H9 (cell line): Measurements from ENCODE around the gene ACOT11. TPM values are rescaled to one million over a fixed set of nuclear protein-coding genes. Genes with fewer than 3 reads are reported as not detected.

Source experiments
- DNase-seq: peaks from one replicate; pipeline ENCODE4 v3.0.0-alpha.2; 2017
- H2AFZ ChIP-seq: one replicate; pipeline ENCODE4 v1.6.1; 2013; ENCODE audit warnings: mild to moderate bottlenecking, low read length, control low read depth, moderate library complexity
- H2AK5ac ChIP-seq: 2 replicates; pipeline ENCODE4 v1.6.1; 2013; ENCODE audit warnings: low read length, control low read depth, mixed read lengths; ENCODE audit not compliant: insufficient read length
- H2BK120ac ChIP-seq: one replicate; pipeline ENCODE4 v1.6.1; 2013; ENCODE audit warnings: low read depth, mild to moderate bottlenecking, low read length, control low read depth, inconsistent platforms; ENCODE audit not compliant: poor library complexity, severe bottlenecking
- H2BK12ac ChIP-seq: 2 replicates; pipeline ENCODE4 v1.6.1; 2013; ENCODE audit warnings: low read length, control low read depth, mixed read lengths, low read depth; ENCODE audit not compliant: insufficient read length
- H2BK15ac ChIP-seq: 2 replicates; pipeline ENCODE4 v1.6.1; 2013; ENCODE audit warnings: low read depth, low read length, control low read depth
- H2BK20ac ChIP-seq: one replicate; pipeline ENCODE4 v1.6.1; 2013; ENCODE audit warnings: low read depth, mild to moderate bottlenecking, low read length, control low read depth, inconsistent platforms; ENCODE audit not compliant: poor library complexity, severe bottlenecking
- H2BK5ac ChIP-seq: 2 replicates; pipeline ENCODE4 v1.6.1; 2013; ENCODE audit warnings: low read length, control low read depth, mixed read lengths; ENCODE audit not compliant: insufficient read length
- H3K14ac ChIP-seq: 2 replicates; pipeline ENCODE4 v1.6.1; 2013; ENCODE audit warnings: low read length, control low read depth; ENCODE audit not compliant: insufficient read depth
- H3K18ac ChIP-seq: 2 replicates; pipeline ENCODE4 v1.6.1; 2013; ENCODE audit warnings: low read depth, mild to moderate bottlenecking, mixed read lengths, low read length, control low read depth; ENCODE audit not compliant: insufficient read length
- H3K23ac ChIP-seq: 2 replicates; pipeline ENCODE4 v1.6.1; 2013; ENCODE audit warnings: low read length, control low read depth, mixed read lengths, low read depth; ENCODE audit not compliant: insufficient read length
- H3K23me2 ChIP-seq: 2 replicates; pipeline ENCODE4 v1.6.1; 2013; ENCODE audit warnings: low read depth, mild to moderate bottlenecking, mixed read lengths, low read length, control low read depth; ENCODE audit not compliant: insufficient read length, poor library complexity, severe bottlenecking
- H3K27ac ChIP-seq: 2 replicates; pipeline ENCODE4 v1.5.1; 2013; ENCODE audit warnings: low read length, control low read depth, mixed read lengths, low read depth; ENCODE audit not compliant: insufficient read length
- H3K27me3 ChIP-seq: 2 replicates; pipeline ENCODE4 v1.6.1; 2013; ENCODE audit warnings: low read length, control low read depth, inconsistent platforms; ENCODE audit not compliant: insufficient read depth
- H3K4ac ChIP-seq: 2 replicates; pipeline ENCODE4 v1.6.1; 2013; ENCODE audit warnings: low read depth, mild to moderate bottlenecking, control low read depth, inconsistent platforms, low read length, moderate library complexity
- H3K4me1 ChIP-seq: 2 replicates; pipeline ENCODE4 v1.6.1; 2013; ENCODE audit warnings: low read length, control low read depth, inconsistent platforms; ENCODE audit not compliant: insufficient read depth
- H3K4me2 ChIP-seq: 2 replicates; pipeline ENCODE4 v1.6.1; 2013; ENCODE audit warnings: low read length, control low read depth, mixed read lengths; ENCODE audit not compliant: insufficient read length, insufficient read depth
- H3K56ac ChIP-seq: 2 replicates; pipeline ENCODE4 v1.6.1; 2013; ENCODE audit warnings: low read depth, mild to moderate bottlenecking, mixed read lengths, low read length, control low read depth; ENCODE audit not compliant: insufficient read length
- H3K79me1 ChIP-seq: 2 replicates; pipeline ENCODE4 v1.6.1; 2013; ENCODE audit warnings: low read depth, mild to moderate bottlenecking, moderate library complexity, low read length, control low read depth, inconsistent platforms; ENCODE audit not compliant: insufficient read depth, poor library complexity, severe bottlenecking
- H3K79me2 ChIP-seq: 2 replicates; pipeline ENCODE4 v1.6.1; 2013; ENCODE audit warnings: low read length, control low read depth, inconsistent platforms; ENCODE audit not compliant: insufficient read depth
- H3K9ac ChIP-seq: 2 replicates; pipeline ENCODE4 v1.6.1; 2013; ENCODE audit warnings: low read length, control low read depth, mixed read lengths; ENCODE audit not compliant: insufficient read length; ENCODE audit errors: extremely low read depth
- H3K9me3 ChIP-seq: one replicate; pipeline ENCODE4 v1.6.1; 2013; ENCODE audit warnings: low read depth, low read length, inconsistent platforms; ENCODE audit not compliant: control insufficient read depth
- H3T11ph ChIP-seq: one replicate; pipeline ENCODE4 v1.6.1; 2013; ENCODE audit warnings: mild to moderate bottlenecking, low read length, control low read depth, inconsistent platforms
- H4K20me1 ChIP-seq: one replicate; pipeline ENCODE4 v1.6.1; 2013; ENCODE audit not compliant: control insufficient read depth, insufficient read length, insufficient read depth
- H4K5ac ChIP-seq: 2 replicates; pipeline ENCODE4 v1.6.1; 2013; ENCODE audit warnings: low read depth, mild to moderate bottlenecking, mixed read lengths, low read length, control low read depth; ENCODE audit not compliant: insufficient read length
- H4K8ac ChIP-seq: replicated peaks from 2 replicates; pipeline ENCODE4 v1.6.1; 2013; ENCODE audit warnings: low read length, control low read depth, mixed read lengths, low read depth; ENCODE audit not compliant: insufficient read length
- H4K91ac ChIP-seq: 2 replicates; pipeline ENCODE4 v1.6.1; 2013; ENCODE audit warnings: low read depth, mild to moderate bottlenecking, moderate library complexity, mixed read lengths, low read length, control low read depth; ENCODE audit not compliant: insufficient read length
- H3K27ac Mint-ChIP-seq, 3 experiments: 2 replicates in 2 of 3; 3 replicates in 1 of 3; pipeline ENCODE4 v1.8.0; 2020 to 2021; ENCODE audit warnings: mixed read lengths in 3 of 3, mild to moderate bottlenecking in 1 of 3, moderate library complexity in 1 of 3
- H3K27me3 Mint-ChIP-seq: 2 replicates; pipeline ENCODE4 v1.8.0; 2021; ENCODE audit warnings: low read depth, mild to moderate bottlenecking, moderate library complexity, mixed read lengths
- H3K36me3 Mint-ChIP-seq, 3 experiments: 2 replicates in 2 of 3; 3 replicates in 1 of 3; pipeline ENCODE4 v1.8.0; 2020 to 2021; ENCODE audit warnings: low read depth in 3 of 3, mixed read lengths in 3 of 3; ENCODE audit not compliant: insufficient read depth in 1 of 3
- H3K4me1 Mint-ChIP-seq, 2 experiments: 2 replicates each; pipeline ENCODE4 v1.8.0; 2020; ENCODE audit warnings: mixed read lengths in 2 of 2
- H3K4me3 Mint-ChIP-seq, 2 experiments: 2 replicates in 1 of 2; 3 replicates in 1 of 2; pipeline ENCODE4 v1.8.0; 2020 to 2021; ENCODE audit warnings: mild to moderate bottlenecking in 2 of 2, mixed read lengths in 2 of 2, moderate library complexity in 1 of 2
- H3K9me3 Mint-ChIP-seq, 2 experiments: 2 replicates in 1 of 2; 3 replicates in 1 of 2; pipeline ENCODE4 v1.8.0; 2020; ENCODE audit warnings: mild to moderate bottlenecking in 2 of 2, mixed read lengths in 2 of 2, moderate library complexity in 1 of 2
- CTCF ChIP-seq: fragments of 200-600 bp; sonication (generic); conservative IDR thresholded peaks from 3 replicates; pipeline ENCODE4 v1.8.0; 2021; ENCODE audit warnings: antibody characterized with exemption, mild to moderate bottlenecking
- WGBS: extraction: QIAGEN DNeasy Blood & Tissue Kit; methylation state at CpG from one replicate; pipeline ENCODE4 v1.1.7; 2013; ENCODE audit warnings: missing lambda C conversion rate, low lambda C conversion rate, mixed read lengths; ENCODE audit not compliant: insufficient read length; ENCODE audit errors: extremely low coverage; 5-methylcytosine and 5-hydroxymethylcytosine counted together
- total RNA-seq: library from RNA; stranded (reverse); gene quantifications from 2 replicates; pipeline ENCODE4 v1.2.1, GENCODE V29; 2021

ACOT11 gene
- total RNA-seq, 1 experiment from 2014 or later, result 4.0 TPM

- H3K9me3 Mint-ChIP-seq, result no peaks in the 10 kb centered on the region
- no peak overlapping the region for H3K4me3 Mint-ChIP-seq
These were observed 71.7 kb downstream of the ACOT11 start for GRCh38 chr1:54619749-54620148.

More at GRCh38 chr1:54619749-54620148, 71.7 kb downstream of the ACOT11 start:
- H3K27me3 ChIP-seq, result no peaks in the 10 kb centered on the region
- no peak overlapping the region for H2BK12ac ChIP-seq
- no peak overlapping the region for H2BK15ac ChIP-seq
- Mint-ChIP-seq H3K27me3 (peaks cover 10% of the 10 kb centered on the region), H3K27ac (peak overlapping the region in 2 of 3 experiments; percentile 14 to 15; a peak in 3 of 7 replicates), H3K36me3 (no peaks in the 10 kb centered on the region), H3K4me1 (peaks cover 10 to 24% of the 10 kb centered on the region in 2 experiments)
- H2AFZ ChIP-seq, result no peak overlapping the region
- no peaks in the 10 kb centered on the region for H3K23me2 ChIP-seq
- no peak overlapping the region for H3K4me2 ChIP-seq
- no peak overlapping the region for H2BK5ac ChIP-seq
- no peak overlapping the region for H3K56ac ChIP-seq
- H3K27ac ChIP-seq, result no peak overlapping the region
- no peak overlapping the region for H3K18ac ChIP-seq
- H3K14ac ChIP-seq, result no peak overlapping the region
- H3K4me1 ChIP-seq, result no peaks in the 10 kb centered on the region
- no peak overlapping the region for H2BK20ac ChIP-seq
- H3K4ac ChIP-seq, result no peak overlapping the region
- no peaks in the 10 kb centered on the region for H3K79me1 ChIP-seq
- WGBS, result no CpG with 5 or more reads among the region's 8 CpGs
- H3K23ac ChIP-seq, result no peak overlapping the region
- no peak for TF ChIP-seq CTCF
- no peaks in the 10 kb centered on the region for H3K79me2 ChIP-seq
- H2AK5ac ChIP-seq, result no peak overlapping the region
- H4K91ac ChIP-seq, result no peak overlapping the region
- H4K20me1 ChIP-seq, result no peaks in the 10 kb centered on the region
- H3T11ph ChIP-seq, result no peak overlapping the region
- no peak overlapping the region for H3K9ac ChIP-seq
- H3K9me3 ChIP-seq, result no peaks in the 10 kb centered on the region
- no peak overlapping the region for H4K5ac ChIP-seq
- H2BK120ac ChIP-seq, result no peak overlapping the region
- H4K8ac ChIP-seq, result no peak overlapping the region
- no peak for DNase-seq
